H1 (cell line): Measurements from ENCODE around the gene WNK2. TPM values are rescaled to one million over a fixed set of nuclear protein-coding genes. Genes with fewer than 3 reads are reported as not detected.

ENCODE experiments used
- SIN3A ChIP-seq, 2 experiments: IDR thresholded peaks in 1 of 2; conservative IDR thresholded peaks in 1 of 2; 2 replicates each; pipeline ENCODE4 v1.6.1; 2011 to 2012; ENCODE audit warnings: low read length in 2 of 2, improper control_type of control experiment in 1 of 2, low read depth in 1 of 2, mild to moderate bottlenecking in 1 of 2
- polyA plus RNA-seq, 7 experiments: library from polyadenylated mRNA; depleted of rRNA in 3 of 7; stranded (reverse) in 5 of 7; unstranded in 2 of 7; fragments of >200 nt in 5 of 7; fragments of 200-250 nt in 2 of 7; gene quantifications; 1 replicate in 5 of 7; 2 replicates in 1 of 7; 4 replicates in 1 of 7; pipeline versions ENCODE4 v1.2.1 to v1.2.3, GENCODE V29; 2011 to 2013; ENCODE audit warnings: missing spikeins in 2 of 7, mixed read lengths in 2 of 7
- total RNA-seq: library from RNA; stranded (reverse); fragmentation: NEBNext Ultra II Directional; extraction: Animal tissue kit (Norgen Biotek cat#: 25700); gene quantifications from 2 replicates; pipeline ENCODE4 v1.2.1, GENCODE V29; 2021

Gene WNK2
- total and polyA plus RNA-seq, 2 of the 8 experiments (the other 6 are each of a cell fraction or from before 2014, with no cell fraction given): 12.0 to 87.2 TPM

GRCh38 chr9:93183663-93184431, at the start of gene WNK2 (continued):
- no peak for TF ChIP-seq SIN3A (conservative IDR thresholded peaks at IDR 0.05 in 1 of 2, IDR thresholded peaks at IDR 0.05 in 1 of 2; ENCODE audit: low read depth in 1 of 2, low read length in 2 of 2)
- TF ChIP-seq, all 59 proteins: peak for 11
